OCI-LY7 (cell line): ENCODE data around the gene GET3.

Experiments used
- EZH2phosphoT487 ChIP-seq: fragments of 200-600 bp; sonication (generic); IDR thresholded peaks from 2 replicates; pipeline ENCODE4 v1.6.1; 2018; ENCODE audit warnings: low read depth, borderline replicate concordance, mild to moderate bottlenecking, mixed run types, antibody characterized with exemption, low read length, moderate library complexity, mixed read lengths
- TF ChIP-seq, protein P1 (sequence below): fragments of 200-600 bp; sonication (generic); conservative IDR thresholded peaks from 2 replicates; pipeline ENCODE4 v1.5.1; 2014; ENCODE audit warnings: mild to moderate bottlenecking, antibody characterized with exemption, low read length, moderate library complexity, mixed read lengths

DNA sequence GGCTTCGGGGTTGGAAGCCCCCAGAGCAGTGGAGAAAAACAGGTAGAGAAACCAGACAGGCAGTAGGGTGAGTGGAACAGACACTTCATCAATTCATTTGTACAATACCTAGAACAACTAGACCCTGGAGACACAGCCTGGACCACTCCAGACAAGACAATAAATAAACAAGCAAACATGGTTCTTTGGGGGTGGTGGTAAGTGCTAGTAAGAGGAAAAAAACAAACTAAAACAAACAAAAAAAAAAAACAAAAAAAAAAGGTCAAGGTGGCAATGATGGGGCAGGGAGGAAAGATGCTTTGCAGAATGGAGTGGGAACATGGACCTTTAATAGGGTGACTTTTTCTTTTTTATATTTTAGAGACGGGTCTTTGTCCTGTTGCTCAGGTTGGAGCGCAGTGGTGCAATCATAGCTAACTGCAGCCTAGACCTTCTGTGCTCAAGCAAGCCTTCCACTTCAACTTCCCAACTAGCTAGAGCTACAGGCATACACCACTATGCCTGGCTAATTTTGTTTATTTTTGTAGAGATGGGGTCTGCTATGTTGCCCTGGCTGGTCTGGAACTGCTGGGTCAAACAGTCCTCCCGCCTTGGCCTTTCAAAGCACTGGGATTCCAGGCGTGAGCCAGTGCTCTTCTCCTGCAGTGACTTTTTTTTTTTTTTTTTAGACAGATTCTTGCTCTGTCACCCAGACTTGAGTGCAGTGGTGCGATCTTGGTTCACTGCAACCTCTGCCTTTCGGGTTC is 57.1 kb downstream of the GET3 start:
- TF ChIP-seq, protein P1, sequence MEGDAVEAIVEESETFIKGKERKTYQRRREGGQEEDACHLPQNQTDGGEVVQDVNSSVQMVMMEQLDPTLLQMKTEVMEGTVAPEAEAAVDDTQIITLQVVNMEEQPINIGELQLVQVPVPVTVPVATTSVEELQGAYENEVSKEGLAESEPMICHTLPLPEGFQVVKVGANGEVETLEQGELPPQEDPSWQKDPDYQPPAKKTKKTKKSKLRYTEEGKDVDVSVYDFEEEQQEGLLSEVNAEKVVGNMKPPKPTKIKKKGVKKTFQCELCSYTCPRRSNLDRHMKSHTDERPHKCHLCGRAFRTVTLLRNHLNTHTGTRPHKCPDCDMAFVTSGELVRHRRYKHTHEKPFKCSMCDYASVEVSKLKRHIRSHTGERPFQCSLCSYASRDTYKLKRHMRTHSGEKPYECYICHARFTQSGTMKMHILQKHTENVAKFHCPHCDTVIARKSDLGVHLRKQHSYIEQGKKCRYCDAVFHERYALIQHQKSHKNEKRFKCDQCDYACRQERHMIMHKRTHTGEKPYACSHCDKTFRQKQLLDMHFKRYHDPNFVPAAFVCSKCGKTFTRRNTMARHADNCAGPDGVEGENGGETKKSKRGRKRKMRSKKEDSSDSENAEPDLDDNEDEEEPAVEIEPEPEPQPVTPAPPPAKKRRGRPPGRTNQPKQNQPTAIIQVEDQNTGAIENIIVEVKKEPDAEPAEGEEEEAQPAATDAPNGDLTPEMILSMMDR = no peak
- TF ChIP-seq EZH2phosphoT487 = no peak
